NT2/D1 (cell line): Measurements from ENCODE around the gene GPR55.

ENCODE experiments used
- SUZ12 ChIP-seq: IDR thresholded peaks from 2 replicates; pipeline ENCODE4 v1.6.1; 2011; ENCODE audit not compliant: insufficient read length, insufficient read depth; ENCODE audit errors: extremely low read depth
- YY1 ChIP-seq: IDR thresholded peaks from 2 replicates; pipeline ENCODE4 v1.6.1; 2011; ENCODE audit not compliant: insufficient read length, insufficient read depth

- TF ChIP-seq SUZ12 (no peak), YY1 (no peak)
Observed at GRCh38 chr2:230935130-230935430, 10.0 kb upstream of the GPR55 start.
